ENCODE measurements around the gene ZBTB4.

Gene ZBTB4, protein sequence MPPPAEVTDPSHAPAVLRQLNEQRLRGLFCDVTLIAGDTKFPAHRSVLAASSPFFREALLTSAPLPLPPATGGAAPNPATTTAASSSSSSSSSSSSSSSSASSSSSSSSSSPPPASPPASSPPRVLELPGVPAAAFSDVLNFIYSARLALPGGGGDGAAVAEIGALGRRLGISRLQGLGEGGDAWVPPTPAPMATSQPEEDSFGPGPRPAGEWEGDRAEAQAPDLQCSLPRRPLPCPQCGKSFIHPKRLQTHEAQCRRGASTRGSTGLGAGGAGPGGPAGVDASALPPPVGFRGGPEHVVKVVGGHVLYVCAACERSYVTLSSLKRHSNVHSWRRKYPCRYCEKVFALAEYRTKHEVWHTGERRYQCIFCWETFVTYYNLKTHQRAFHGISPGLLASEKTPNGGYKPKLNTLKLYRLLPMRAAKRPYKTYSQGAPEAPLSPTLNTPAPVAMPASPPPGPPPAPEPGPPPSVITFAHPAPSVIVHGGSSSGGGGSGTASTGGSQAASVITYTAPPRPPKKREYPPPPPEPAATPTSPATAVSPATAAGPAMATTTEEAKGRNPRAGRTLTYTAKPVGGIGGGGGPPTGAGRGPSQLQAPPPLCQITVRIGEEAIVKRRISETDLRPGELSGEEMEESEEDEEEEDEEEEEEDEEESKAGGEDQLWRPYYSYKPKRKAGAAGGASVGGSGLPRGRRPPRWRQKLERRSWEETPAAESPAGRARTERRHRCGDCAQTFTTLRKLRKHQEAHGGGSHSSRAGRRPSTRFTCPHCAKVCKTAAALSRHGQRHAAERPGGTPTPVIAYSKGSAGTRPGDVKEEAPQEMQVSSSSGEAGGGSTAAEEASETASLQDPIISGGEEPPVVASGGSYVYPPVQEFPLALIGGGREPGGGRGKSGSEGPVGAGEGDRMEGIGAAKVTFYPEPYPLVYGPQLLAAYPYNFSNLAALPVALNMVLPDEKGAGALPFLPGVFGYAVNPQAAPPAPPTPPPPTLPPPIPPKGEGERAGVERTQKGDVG

GRCh38 chr17:7479213-7480088 lies at the start of gene ZBTB4:
TSS of gene ZBTB4 (minus strand) at chr17:7479631. CDS start at chr17:7466801, 12,830 bp downstream.
- DNase-seq, result peak; percentile 61 to 73

DNA sequence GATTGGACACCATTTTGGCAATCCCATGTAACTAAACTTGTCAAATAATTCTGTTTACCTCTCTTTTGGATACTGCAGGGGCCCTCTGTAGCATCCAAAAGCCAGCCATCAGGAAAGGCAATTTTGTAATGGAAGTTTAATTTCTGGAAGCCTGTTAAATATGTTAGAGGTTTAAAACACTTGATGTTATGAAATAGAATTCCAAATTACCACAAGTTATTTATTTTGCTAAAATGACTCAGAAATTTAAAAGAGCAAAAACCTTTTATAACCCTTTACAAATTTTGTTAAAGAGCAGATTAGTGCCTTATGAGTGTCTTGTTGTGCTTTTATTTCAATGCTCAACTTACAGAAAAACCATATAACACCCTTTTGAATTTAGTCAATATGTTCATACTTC lies 49.4 kb upstream of the ZBTB4 start:
- DNase-seq, result no peak

- peak; percentile 54 to 60 for DNase-seq
Observed at GRCh38 chr17:7523033-7523432, 43.6 kb upstream of the ZBTB4 start.

DNA sequence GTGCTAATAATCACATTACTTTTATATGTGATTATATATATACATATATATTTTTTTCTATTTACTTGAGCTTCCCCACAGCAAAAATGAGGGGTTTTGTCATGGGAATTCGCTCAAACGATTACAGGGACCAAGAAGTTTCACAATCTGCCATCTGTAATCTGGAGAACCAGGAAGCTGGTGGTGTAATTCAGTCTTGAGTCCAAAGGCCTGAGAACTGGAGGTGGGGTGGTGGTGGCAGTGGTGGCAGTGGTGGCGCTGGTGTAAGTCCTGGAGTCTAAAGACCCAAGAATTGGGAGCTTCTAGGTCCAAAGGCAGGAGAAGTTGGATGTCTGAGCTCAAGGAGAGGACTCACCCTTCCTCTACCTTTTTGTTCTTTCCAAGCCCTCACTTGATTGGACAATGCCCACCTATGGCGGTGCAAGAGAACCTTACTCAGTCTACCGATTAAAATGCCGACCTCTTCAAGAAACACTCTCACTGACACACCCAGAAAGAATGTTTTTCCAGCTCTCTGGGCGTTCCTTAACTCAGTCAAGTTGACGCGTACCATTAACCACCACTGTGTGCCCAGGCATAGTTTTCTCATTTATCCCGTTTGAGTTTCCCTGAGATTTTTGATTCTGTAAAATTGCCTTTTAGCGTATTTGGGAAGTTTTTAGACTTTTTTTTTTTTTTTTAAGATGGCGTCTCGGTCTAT lies 36.6 kb upstream of the ZBTB4 start:
- no peak for DNase-seq

GRCh38 chr17:7513850-7514419 lies 34.5 kb upstream of the ZBTB4 start:
- DNase-seq, result no peak

DNA sequence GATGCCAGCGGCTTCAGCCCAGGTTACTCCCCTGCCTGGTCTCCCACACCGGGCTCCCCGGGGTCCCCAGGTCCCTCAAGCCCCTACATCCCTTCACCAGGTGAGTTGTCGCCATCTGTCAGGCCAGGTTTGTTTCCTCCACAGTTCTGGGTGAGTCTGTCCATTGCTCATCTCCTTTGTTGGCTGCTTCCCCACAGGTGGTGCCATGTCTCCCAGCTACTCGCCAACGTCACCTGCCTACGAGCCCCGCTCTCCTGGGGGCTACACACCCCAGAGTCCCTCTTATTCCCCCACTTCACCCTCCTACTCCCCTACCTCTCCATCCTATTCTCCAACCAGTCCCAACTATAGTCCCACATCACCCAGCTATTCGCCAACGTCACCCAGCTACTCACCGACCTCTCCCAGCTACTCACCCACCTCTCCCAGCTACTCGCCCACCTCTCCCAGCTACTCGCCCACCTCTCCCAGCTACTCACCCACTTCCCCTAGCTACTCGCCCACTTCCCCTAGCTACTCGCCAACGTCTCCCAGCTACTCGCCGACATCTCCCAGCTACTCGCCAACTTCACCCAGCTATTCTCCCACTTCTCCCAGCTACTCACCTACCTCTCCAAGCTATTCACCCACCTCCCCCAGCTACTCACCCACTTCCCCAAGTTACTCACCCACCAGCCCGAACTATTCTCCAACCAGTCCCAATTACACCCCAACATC lies 33.6 kb upstream of the ZBTB4 start:
- no peak for DNase-seq

DNA sequence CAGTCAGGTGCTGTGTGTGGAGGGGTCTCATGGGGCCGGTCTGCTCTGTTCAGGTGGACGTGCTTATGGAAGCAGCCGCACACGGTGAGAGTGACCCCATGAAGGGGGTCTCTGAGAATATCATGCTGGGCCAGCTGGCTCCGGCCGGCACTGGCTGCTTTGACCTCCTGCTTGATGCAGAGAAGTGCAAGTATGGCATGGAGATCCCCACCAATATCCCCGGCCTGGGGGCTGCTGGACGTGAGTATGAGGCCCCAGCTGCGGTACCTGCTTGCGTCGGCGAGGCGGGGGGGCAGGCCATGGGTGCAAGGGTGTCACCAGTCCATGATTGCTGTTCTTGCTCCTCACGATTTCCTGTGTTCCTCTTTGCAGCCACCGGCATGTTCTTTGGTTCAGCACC lies 32.7 kb upstream of the ZBTB4 start:
- DNase-seq, result no peak

DNA sequence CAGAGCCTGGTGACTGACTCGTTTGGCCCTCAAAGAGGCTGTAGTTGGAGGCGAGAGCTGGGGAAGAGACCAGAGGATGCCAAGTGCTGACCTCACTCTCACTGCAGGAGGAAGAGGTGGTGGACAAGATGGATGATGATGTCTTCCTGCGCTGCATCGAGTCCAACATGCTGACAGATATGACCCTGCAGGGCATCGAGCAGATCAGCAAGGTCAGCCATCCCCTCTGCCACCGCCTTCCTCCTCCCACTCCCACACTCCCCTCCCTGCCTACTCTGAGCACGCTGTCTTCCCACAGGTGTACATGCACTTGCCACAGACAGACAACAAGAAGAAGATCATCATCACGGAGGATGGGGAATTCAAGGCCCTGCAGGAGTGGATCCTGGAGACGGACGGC lies 31.7 kb upstream of the ZBTB4 start:
- no peak for DNase-seq

DNA sequence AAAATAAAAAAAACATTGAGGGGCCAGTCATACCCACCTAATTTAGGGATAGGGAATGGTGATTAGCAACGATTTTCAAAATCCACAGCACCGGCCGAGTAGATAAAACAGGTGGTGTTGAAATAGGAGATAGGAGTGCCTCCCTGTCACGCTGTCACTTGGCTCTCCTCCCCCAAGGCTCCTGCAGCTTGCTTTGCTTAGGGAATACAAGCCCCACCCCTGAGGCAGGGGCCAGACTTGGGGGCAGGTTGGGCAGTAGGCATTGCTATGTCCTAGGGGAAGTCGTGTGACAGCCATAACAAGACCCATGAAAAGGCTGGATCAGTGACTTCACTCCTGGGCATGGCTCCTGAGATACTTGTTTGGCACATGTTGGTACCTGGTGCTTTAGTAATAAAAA lies 30.5 kb upstream of the ZBTB4 start:
- DNase-seq, result no peak

GRCh38 chr17:7508846-7509245 lies 29.4 kb upstream of the ZBTB4 start:
- DNase-seq, result no peak

- DNase-seq, result no peak
Observed at GRCh38 chr17:7508145-7508544, 28.7 kb upstream of the ZBTB4 start.

DNA sequence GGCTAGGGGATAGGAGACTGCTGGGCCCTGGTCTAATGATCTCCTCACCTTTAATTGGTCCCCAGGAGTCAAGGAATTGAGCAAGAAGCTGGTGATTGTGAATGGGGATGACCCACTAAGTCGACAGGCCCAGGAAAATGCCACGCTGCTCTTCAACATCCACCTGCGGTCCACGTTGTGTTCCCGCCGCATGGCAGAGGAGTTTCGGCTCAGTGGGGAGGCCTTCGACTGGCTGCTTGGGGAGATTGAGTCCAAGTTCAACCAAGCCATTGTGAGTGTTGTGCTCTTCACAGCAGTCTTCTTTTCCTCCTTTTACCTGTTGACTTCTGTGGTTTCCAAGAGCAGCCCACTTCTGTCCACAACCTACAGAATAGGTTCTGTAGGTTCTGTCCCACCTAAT lies 24.1 kb upstream of the ZBTB4 start:
- no peak for DNase-seq

GRCh38 chr17:7502987-7503386 lies 23.6 kb upstream of the ZBTB4 start:
- DNase-seq, result no peak

- no peak for DNase-seq
Observed at GRCh38 chr17:7502171-7502847, 22.9 kb upstream of the ZBTB4 start.

GRCh38 chr17:7501729-7502128 lies 22.3 kb upstream of the ZBTB4 start:
- no peak for DNase-seq

GRCh38 chr17:7499161-7499560 lies 19.7 kb upstream of the ZBTB4 start:
- DNase-seq, result no peak

DNA sequence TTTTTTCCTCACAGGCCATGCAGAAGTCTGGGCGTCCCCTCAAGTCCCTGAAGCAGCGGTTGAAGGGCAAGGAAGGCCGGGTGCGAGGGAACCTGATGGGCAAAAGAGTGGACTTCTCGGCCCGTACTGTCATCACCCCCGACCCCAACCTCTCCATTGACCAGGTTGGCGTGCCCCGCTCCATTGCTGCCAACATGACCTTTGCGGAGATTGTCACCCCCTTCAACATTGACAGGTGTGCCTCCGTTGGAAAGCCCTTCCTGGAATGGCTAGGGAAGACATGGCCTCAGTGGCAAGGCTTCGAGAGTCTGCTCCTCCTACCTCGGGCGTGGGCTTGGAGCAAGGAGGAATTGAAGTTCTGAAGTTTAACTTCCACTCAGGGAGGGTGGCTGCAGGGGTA lies 18.2 kb upstream of the ZBTB4 start:
- no peak for DNase-seq

GRCh38 chr17:7497228-7497627 lies 17.8 kb upstream of the ZBTB4 start:
- DNase-seq, result no peak

DNA sequence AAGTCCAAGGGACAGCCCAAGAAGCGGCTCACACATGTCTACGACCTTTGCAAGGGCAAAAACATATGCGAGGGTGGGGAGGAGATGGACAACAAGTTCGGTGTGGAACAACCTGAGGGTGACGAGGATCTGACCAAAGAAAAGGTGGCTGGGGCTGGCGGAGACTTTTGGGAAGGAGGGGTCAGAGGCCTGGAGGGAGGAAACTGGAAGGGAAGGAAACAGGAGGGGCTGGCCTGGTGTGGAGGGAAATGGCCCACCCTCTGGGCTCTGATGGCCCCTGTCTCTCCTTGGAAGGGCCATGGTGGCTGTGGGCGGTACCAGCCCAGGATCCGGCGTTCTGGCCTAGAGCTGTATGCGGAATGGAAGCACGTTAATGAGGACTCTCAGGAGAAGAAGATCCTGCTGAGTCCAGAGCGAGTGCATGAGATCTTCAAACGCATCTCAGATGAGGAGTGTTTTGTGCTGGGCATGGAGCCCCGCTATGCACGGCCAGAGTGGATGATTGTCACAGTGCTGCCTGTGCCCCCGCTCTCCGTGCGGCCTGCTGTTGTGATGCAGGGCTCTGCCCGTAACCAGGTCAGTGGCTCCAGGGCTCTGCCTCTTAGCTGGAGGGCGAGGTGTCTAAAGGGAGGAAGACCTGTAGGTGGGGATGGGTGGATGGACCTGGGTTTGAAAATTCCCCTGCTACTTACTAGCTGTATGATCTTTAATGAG lies 17.2 kb upstream of the ZBTB4 start:
- DNase-seq, result no peak
